GM18499 (cell line): ENCODE data around the gene ATP11B.
"Not testable (repeated sequence)": the region's sequence is repeated elsewhere in the genome, so short reads cannot be mapped to it uniquely, and the experiment has no call there.

Experiments used
- ATAC-seq: cut with Tn5 transposase; IDR thresholded peaks from one replicate; pipeline ENCODE4 v1.9.1; 2021; ENCODE audit warnings: moderate number of reproducible peaks; ENCODE audit not compliant: insufficient read depth, unreplicated experiment

Gene ATP11B

DNA sequence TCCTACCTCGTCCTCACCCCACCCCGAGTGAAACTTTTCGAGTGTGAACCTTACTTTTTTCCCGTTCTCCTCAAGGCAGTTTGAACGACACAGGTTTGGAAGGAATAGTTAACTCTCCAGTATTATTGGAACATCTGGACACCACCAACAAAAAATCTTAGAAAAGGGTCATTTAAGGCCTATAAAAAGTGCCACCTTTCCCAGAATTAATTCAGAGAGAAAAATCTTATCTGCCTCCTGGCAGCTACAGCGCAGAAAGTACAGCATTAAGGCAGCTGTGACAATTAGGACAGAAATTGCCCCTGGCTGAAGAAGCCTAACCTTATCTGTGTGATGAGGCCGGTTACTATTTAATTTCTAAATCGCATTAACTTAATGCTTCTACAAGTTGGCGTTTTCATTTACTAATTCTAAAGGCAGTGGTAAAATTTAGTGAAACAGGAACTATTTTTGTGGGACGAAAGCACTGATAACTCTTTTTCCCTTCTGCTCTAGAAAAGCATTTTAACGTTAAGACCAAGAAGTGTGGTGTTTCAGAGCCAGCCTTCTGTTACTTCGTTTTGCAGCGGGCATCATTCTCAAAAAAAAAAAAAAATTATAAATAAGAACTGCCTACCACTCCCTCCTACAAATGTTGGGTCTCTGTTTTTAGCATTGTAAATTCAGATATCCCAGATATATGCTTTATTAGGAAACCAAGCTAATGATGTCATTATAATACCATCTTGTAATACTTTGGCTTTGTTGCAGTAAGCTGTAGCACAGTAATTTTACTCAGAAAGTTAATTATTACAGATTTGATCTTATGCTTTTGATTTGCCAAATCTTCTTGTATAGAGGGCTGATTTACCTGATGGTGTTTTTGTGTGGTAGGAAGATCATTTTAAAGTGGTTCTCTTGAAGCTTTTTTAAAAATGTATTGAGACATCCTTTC lies 1.4 kb downstream of the ATP11B start:
- ATAC-seq = no peak

DNA sequence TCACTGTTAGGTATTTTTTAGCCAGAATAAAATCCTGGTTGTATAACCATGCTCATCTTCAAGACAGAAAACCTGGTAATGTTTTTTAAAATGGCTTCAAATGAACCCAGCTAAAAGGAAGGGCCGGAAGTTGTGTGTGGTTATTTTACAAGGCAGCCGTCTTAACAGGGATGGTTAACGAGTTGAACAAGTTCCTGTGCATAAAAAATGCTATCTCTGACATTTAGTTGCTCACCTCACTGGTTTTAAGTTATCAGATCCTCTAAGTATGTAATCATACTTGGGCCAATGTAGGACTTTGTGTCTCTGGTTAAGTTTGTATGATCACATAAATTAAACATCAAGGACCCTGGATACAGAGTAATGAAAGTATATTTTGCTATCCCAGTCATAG lies 2.1 kb downstream of the ATP11B start:
- ATAC-seq = peak; percentile 33

DNA sequence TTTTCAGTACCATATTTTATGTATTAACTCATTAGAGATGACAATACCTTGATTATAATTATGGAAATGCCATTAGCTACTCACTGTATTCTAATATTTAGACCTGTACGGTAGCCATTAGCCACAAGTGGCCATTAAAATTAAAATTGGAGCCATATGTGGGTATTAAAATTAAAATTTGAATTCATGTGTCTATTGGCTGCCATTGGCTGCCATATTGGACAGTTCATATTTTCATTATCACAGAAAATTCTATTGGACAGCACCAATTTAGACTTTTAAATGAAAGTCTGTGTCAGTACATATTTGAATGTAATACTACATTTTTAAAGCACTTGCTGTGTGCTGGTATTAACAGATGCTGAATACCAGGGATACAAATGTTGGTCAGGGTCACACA lies 3.0 kb downstream of the ATP11B start:
- ATAC-seq = no peak

DNA sequence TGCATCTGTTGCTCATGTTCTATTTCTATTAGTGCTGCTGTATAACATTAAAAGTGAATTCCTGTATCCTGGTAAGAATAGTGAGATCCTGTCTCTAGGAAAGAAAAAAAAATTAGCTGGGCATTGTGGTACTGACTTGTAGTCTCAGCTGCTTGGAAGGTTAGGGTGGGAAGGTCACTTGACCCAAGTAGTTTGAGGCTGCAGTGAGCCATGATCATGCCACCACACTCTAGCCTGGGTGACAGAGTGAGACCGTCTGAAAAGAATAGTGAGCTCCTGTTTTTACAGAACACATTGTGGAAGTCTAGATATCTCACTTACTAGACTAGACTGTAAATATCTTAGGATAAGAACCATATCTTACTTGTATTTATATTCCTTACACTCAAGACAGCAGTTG lies 4.6 kb downstream of the ATP11B start:
- no peak for ATAC-seq

DNA sequence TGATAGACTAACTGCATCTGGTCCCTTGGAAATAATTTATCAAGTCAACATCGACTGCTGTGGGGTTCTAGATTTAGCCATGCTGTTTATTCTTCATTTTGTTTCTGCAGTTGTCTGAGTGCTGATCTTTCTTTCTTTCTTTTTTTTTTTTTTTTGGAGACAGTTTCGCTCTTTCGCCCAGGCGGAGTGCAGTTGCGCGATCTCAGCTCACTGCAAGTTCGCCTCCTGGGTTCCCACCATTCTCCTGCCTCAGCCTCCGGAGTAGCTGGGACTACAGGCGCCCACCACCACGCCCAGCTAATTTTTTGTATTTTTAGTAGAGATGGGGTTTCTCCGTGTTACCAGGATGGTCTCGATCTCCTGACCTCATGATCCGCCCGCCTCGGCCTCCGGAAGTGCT lies 5.8 kb downstream of the ATP11B start:
- ATAC-seq = not testable (repeated sequence)

DNA sequence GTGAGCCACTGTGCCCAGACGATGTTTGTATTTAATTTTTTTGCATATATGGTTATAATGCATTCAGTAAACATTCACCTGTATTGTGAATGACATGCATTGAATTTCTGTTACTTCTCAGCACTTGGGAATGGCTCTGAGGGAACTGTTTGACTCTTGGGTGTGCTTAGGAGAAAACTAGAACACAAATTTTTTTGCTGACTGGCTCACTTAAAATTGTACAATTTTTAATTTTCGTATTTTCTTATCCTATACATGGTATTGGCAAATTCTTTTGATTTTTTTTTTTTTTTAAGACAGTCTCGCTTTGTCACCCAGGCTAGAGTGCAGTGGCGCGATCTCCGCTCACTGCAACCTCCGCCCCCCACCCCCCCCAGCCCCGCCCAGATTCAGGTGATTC lies 7.2 kb downstream of the ATP11B start:
- ATAC-seq = no peak

DNA sequence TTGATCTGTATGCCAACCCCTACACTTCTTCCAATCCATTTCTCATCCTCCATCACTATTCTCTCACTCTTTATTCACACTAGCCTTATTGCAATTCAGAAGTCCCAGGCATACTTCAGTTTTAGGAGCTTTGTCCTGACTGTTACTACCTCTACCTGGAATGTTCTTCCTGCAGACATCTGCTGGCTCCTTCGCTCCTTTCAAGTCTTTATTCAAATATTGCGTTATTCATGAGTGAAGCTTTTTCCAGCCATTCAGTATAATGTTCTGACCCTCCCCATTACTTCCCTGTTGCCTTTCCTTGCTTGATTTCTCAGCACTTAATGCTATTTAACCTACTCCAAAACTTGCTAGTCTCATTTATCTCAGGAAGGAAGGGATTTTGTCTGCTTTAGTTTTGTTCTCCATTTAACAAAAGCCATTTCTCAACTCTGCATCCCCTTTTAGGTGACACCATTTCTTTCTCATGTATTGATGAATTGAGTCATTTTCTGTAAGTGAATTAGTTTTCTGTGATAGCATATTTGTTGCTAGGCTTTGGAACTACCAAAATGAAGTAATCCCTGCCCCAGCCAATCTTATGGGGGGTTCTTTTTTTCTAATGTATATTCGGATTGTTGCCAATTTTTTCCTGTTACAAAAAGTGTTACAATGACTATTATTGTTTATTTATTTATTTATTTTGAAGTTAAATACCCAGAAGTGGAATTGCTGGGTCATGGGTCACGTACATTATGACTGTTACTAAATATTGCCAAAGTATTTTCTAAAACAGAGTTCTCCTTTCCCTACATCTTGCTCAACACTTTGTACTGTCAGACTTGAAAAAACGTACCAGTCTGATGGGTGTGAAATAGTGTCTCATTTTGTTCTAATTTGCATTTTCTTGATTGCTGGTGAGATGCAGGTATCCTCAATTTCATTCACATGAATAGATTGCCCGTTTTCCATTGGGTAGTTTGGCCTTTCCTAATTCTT lies 9.4 kb downstream of the ATP11B start:
- ATAC-seq = no peak

DNA sequence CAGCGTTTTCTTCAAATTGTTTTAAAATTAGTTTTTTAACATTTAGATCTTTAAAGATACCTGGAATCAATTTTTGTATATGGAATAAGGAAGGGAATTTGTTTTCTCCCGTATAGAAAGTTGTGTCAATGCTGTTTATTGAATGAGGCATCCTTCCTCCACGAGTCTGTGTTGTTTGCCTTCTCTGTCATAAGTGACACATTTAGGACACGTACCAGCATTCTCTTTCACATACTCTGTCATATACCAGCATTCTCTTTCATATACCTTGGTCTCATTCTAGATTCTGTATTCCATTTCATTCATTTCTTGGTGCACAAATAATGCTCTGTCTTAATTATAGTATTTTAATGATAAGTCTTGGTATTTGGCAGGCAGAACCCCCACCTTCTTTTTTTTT lies 10.3 kb downstream of the ATP11B start:
- no peak for ATAC-seq

DNA sequence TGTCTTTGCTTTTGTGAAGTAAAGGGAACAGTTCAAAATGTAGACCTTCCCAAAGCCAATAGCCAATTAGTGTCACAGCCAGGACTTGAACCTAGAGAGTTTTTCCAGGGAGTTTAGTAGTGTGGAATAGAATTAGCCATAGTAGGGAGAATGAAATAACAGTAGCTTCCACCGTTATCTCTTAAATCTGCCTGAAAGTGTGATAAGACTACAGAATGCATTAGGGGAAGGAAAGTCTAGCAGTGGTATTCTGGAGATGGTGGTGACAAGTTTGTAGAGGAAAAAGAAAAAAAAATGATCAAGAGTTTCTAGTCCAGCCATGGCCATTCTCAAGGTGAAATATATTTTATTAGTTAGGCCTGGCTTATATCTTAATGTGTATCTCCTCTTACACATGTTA lies 13.8 kb downstream of the ATP11B start:
- ATAC-seq = no peak

DNA sequence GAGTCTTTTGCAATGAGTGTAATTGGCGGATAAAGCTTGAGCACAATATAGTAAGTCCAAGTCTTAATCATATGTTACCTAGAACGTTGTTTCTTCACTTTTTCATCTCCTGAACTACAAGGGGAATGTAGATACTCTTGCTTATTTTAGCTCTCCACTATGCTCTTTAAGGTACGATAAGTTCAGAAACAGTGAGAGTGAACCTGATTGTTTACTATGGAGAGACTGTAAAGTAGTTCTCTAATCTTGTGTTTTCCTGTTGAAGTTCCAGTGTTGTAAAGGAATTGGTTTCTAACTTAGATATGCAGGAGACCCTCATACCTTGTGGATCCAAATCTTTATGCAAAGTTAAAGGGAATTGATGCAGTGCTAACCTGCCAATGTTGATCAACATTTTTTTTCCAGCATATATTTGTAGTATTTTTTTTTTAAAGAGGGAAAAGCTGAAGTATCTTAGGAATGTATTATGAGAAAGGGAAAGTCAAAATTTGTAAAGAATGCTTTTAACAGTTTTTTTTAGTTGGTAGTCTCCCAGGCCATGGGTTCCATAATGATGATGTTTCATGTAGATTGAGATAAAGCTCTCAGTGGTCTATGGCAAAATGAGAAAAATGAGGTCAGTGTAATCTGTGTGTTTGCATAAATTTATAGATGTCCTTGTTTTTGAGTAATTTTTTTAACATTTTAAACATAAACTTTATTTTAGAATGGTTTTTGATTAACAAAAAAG lies 14.9 kb downstream of the ATP11B start:
- ATAC-seq = no peak

DNA sequence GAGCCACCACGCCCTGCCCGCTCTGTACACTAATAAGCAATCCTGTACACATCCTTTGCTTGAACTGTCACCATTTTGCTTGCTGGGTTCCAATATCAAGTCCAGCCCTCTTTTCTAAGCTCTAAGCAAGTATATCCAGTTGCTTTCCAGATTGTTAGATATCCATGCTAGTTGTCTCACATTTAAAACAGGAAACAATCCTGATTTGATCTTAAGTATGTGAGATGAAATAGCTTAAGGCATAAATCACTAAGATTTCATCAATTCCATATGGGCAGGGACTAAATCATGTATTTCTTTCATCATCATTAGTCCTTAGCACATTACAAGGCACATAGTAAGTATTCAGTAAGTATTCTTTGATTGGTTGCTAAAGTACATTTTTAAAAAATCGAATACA lies 16.2 kb downstream of the ATP11B start:
- ATAC-seq = no peak

DNA sequence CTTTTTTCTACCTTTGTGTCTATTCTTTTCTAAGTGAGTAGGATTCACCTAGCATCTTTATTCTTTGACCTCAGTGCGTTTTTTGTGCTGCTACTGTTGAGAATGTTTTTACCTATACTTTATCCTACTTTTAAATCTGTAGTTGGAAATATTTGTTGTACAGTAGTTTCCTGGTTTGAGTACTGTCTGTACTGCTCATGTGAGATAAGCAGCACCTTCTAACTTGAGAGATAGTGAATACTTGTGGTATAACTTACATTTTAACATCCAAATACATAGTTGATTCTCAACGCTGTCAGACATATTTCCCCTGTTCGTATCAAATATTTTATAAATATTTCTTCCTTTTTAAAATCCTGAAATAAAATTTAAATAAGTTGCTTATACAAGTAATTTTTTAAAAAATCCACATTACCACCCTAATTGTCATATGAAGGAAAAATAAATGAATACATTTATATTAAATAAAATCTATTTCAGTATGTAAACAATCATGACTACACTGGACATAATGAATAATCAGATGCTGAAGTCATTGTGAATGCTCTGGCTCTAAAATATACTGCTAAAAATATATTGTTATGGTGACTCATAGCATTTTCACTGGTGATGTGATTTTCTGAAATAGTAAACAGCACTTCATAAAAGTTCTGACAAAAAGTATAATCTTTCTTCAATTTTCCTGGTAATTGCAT lies 17.4 kb downstream of the ATP11B start:
- ATAC-seq = no peak

DNA sequence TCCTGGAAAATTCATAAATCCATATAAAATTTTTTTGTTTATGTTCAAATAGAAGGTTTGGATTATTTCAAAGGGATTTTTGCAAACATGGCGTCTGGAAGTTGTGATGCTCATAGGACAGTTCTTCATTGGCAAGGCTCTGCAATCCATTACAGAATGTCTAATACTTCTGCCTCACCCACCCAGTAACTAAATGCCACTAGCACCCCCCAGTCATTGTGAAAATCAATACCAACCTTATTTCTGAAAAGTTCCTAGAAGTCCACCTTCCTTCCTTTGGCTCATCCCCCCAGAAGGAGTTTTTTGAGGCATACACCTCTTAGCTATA lies 17.9 kb downstream of the ATP11B start:
- no peak for ATAC-seq

DNA sequence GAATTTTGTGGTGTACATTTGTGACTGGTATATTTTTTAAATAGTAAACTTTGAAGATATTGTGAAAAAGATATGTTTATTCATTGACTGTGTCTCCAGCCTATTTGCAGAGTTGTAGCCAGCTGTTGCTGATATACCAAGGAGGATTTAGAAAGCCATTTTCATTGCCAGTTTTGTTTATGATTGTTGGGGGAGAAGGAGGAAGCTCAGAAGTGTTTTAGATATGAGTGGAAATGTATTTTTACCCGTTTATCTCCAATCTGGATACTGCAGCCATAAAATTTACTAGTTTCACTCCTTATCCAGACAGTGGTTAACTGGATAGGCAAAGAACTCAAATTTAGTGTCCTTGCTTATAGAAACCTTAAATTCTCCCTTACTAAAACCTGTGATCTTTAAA lies 18.8 kb downstream of the ATP11B start:
- no peak for ATAC-seq

DNA sequence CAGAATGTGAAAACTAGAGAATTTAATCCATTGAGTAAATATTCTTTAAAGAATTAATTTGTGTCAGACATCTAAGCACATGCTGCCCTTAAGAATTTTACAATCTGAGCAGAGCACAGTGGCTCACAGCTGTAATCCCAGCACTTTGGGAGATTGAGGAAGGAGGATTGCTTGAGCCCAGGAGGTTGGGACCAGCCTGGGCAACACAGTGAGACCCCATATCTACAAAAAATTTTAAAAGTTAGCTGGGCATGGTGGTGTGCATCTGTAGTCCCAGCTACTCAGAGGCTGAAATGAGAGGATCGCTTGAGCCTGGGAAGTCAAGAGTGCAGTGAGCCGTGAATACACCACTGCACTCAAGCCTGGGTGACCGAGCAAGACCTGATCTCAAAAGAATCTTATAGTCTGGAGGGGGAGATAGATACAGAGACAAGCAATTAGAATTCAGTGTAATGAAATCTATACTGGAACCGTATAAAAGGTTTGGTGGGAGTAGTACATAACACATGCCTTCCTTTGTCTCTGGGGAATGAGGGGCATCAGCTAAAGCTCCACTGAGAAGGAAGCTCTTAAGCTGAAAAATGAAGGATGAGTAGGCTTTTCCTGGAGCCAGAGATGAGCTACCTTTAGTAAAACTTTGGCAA lies 21.2 kb downstream of the ATP11B start:
- no peak for ATAC-seq

DNA sequence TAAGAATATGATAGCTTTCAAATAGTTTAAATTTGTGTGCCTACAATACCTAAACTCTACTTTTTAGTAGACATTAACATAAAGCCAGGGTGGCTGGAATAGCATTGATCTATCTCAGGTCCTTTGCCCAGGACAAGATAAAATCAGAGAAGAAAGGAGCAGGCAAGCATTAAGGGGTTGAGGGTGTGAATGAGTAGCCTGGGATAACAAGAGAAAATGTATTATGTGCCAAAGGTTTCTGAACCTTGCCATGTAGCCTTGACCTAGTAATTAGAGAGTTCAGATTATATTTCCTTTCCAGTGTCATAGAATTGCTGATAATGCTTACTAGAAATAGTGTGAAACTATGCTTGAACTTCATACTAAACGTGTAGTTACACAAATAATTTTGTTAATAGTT lies 22.9 kb downstream of the ATP11B start:
- ATAC-seq = no peak

DNA sequence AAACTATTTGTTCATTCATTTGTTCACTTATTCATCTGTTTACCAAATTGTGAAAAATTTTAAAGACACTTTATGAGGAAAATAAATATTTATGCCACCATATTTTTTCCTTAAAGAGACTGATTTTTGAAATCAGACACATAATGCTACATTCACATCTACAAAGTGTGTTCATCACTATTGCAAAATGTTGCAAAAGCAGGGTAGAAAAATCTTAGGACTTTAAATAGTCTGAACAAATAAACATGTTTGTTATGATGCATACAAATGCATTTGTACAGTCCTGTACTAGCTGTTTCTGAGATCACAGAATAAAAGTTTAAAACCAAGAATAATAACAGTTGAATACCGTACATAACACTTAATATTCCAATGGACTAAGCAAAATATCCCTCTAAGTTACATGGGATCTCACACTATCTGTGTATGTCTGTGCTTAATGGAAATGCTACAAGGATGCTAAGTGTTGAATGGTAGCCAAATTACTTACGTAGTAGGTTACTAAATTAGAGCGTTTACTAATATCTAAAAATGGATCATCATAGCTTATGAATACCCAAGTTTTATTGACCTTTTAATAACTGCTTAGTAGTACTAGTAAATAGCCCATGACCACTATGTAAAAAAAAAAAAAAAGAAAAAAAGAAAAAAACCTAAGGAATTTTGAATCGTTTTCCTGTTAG lies 25.1 kb downstream of the ATP11B start:
- no peak for ATAC-seq

DNA sequence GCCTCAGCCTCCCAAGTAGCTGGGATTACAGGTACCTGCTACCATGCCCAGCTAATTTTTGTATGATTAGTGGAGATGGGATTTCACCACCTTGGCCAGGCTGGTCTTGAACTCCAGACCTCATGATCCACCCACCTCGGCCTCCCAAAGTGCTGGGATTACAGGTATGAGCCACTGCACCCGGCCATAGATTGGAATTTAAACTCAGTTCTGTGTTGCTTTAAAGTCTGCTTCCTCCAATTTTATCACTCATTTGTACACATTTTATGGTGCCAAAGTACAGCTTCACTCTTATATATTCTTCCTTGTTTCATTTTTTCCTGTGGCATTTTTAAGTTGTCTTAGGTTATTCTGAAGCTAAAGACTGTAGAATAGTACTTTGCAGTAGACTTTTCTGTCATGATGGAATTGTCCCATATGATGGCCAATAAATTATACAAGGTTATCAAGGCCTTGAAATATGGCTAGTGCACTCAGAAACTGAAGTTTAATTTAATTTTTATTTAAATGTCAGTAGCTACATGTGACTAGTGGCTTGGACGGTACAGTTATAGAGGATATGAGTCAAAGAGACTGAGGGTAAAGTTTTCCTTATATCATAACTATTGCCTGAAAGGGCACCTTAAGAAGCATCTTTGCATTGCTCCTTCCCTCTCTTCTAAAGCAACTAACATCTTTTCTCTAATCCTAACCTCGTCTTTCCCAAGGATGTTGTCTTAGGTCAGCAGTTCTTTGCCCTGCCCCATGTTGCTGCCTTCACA lies 28.1 kb downstream of the ATP11B start:
- no peak for ATAC-seq
